ENCODE measurements around the gene PIK3AP1. TPM values are rescaled to one million over a fixed set of nuclear protein-coding genes. Genes with fewer than 3 reads are reported as not detected.

PIK3AP1 gene
- total and polyA plus RNA-seq, 2 of the 8 experiments (the other 6 are each of a cell fraction or from before 2014, with no cell fraction given): 1.9 to 4.5 TPM

DNA sequence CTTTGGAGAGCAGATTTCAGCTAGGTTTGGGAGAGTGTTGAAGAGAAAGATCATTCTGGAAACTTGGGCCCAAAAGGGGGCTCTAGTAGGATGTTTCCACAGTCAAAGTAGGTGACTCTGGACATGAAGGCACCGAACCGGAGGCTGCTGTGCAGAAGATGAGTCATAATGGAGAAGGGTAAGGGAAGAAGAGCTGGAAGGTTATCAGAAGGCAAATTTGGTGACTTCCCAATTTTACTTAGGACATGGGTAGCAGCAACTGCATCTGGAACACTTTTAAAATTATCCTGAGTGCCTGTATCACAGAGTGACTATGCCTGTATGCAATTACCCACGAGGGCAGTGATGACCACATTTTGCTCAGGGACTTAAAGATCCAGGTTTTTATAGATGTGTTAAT lies 38.8 kb downstream of the PIK3AP1 start:
- no peak overlapping the region for H3K9ac ChIP-seq (replicated peaks in 1 of 4; ENCODE audit: extremely low read depth in 1 of 4, low read depth in 3 of 4, low read length in 3 of 4)
- H3K9me3 ChIP-seq (ENCODE audit: insufficient read depth in 2 of 2, low read depth in 1 of 2, low read length in 1 of 2): no peaks in the 10 kb centered on the region
- DNase-seq (ENCODE audit: low read depth in 1 of 2, low spot score in 2 of 2) (no peak), FAIRE-seq (no peak)
- H3K27ac ChIP-seq (ENCODE audit: low read depth, low read length): no peak overlapping the region
- no peak overlapping the region for H4K8ac ChIP-seq (ENCODE audit: extremely low read depth, insufficient read depth, low read length)
- no peaks in the 10 kb centered on the region for H3K36me3 ChIP-seq (ENCODE audit: control insufficient read depth in 2 of 4, insufficient read depth in 4 of 4, low read length in 3 of 4)
- no peak overlapping the region for H4K91ac ChIP-seq (replicated peaks; ENCODE audit: insufficient read length, low read length)
- H2BK12ac ChIP-seq (ENCODE audit: low read depth, low read length): no peak overlapping the region
- H3K27me3 ChIP-seq (replicated peaks in 1 of 4; ENCODE audit: control insufficient read depth in 3 of 4, extremely low read depth in 1 of 4, insufficient read depth in 3 of 4, low read length in 3 of 4): no peaks in the 10 kb centered on the region
- POLR2A ChIA-PET (ENCODE audit: partially characterized antibody): no interaction called here
- no peak overlapping the region for H3K56ac ChIP-seq (replicated peaks; ENCODE audit: insufficient read length, low read depth, low read length)
- H4K20me1 ChIP-seq (replicated peaks in 1 of 2; ENCODE audit: control insufficient read depth in 1 of 2, insufficient read depth in 2 of 2, low read length in 2 of 2): no peaks in the 10 kb centered on the region
- H3K79me1 ChIP-seq (ENCODE audit: low read depth, low read length): no peaks in the 10 kb centered on the region; the same call in 1 of the 2 replicates
- H3K79me2 ChIP-seq (ENCODE audit: control insufficient read depth in 1 of 2, insufficient read depth in 2 of 2, low read length in 2 of 2): no peaks in the 10 kb centered on the region
- no peak overlapping the region for H4K5ac ChIP-seq (ENCODE audit: insufficient read length, low read depth, low read length)
- no peak overlapping the region for H2BK120ac ChIP-seq (replicated peaks; ENCODE audit: low read depth, low read length)
- no peak overlapping the region for H3K23ac ChIP-seq (ENCODE audit: insufficient read length)
- H3K4me1 ChIP-seq (replicated peaks in 1 of 4; ENCODE audit: control insufficient read depth in 3 of 4, insufficient read depth in 4 of 4, low read length in 3 of 4): no peaks in the 10 kb centered on the region
- no peak overlapping the region for H3K4ac ChIP-seq (replicated peaks; ENCODE audit: insufficient read length, low read depth, low read length)
- no peak overlapping the region for H3K14ac ChIP-seq (ENCODE audit: insufficient read length)
- no peaks in the 10 kb centered on the region; the same call in 1 of the 2 replicates for H3K23me2 ChIP-seq (ENCODE audit: low read depth, low read length)
- H2BK15ac ChIP-seq (ENCODE audit: low read length): no peak overlapping the region
- no peak overlapping the region for H2BK5ac ChIP-seq (ENCODE audit: low read depth, low read length)
- H2BK20ac ChIP-seq (ENCODE audit: low read length): no peak overlapping the region
- 90% methylated on average over 3 of the region's 3 CpGs; no CpG with 5 or more reads in 1 of the 2 experiments for WGBS, 2 experiments (ENCODE audit: extremely low coverage in 1 of 2, insufficient coverage in 1 of 2, insufficient read length in 1 of 2, insufficient replicate concordance in 2 of 2, low coverage in 1 of 2, low lambda C conversion rate in 2 of 2, missing lambda C conversion rate in 1 of 2)
- H3K4me2 ChIP-seq (ENCODE audit: insufficient read depth in 1 of 2, low read depth in 2 of 2, low read length in 2 of 2): no peak overlapping the region
- TF ChIP-seq ZNF274 (IDR thresholded peaks at IDR 0.05; ENCODE audit: borderline replicate concordance, extremely low read depth, low read length) (no peak), NANOG (IDR thresholded peaks at IDR 0.05; ENCODE audit: insufficient read depth, low read depth, low read length, poor library complexity, severe bottlenecking) (no peak), BCL11A (IDR thresholded peaks at IDR 0.05; ENCODE audit: low read depth in 2 of 2, low read length in 2 of 2) (no peak)
- no peak overlapping the region for H2AK5ac ChIP-seq (ENCODE audit: low read depth, low read length)
- CTCF ChIA-PET (ENCODE audit: partially characterized antibody): interaction anchor here (1.1 to 2.3 kb wide), 3 partner anchors 23 to 41 kb away, joined by 3 to 5 read pairs (median 5); no protein-coding TSS in a partner anchor
- H2AFZ ChIP-seq (ENCODE audit: low read length): no peak overlapping the region
- H3K4me3 ChIP-seq (ENCODE audit: extremely low read depth in 1 of 4, insufficient read depth in 2 of 4, low read depth in 3 of 4, low read length in 4 of 4): no peak overlapping the region
- H3K18ac ChIP-seq (ENCODE audit: extremely low read depth, low read length): no peak overlapping the region

Measured in H1 (cell line).